GM15510 (cell line): ENCODE results near the gene AHRR.

ENCODE experiments used
- POLR2A ChIP-seq: IDR thresholded peaks from 3 replicates; pipeline ENCODE4 v1.6.1; 2011; ENCODE audit warnings: borderline replicate concordance; ENCODE audit not compliant: insufficient read length; ENCODE audit errors: extremely low read depth

AHRR gene

DNA sequence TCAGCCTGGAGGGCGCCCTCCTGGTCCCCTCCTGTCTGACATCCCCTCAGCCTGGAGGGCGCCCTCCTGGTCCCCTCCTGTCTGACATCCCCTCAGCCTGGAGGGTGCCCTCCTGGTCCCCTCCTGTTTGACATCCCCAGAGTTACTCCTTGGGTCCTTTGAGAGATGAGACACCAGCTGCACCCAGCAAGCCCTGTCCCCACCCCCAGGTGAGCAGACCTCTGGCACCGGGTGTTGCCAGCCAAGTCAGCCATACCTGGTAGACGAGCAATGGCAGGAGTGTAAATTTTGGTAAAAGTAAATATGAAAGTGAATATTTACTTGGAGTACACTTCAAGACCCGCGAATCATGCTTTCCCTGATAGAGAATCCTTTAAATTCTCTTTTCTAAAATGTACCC is 146.9 kb downstream of the AHRR start:
- TF ChIP-seq POLR2A = no peak

DNA sequence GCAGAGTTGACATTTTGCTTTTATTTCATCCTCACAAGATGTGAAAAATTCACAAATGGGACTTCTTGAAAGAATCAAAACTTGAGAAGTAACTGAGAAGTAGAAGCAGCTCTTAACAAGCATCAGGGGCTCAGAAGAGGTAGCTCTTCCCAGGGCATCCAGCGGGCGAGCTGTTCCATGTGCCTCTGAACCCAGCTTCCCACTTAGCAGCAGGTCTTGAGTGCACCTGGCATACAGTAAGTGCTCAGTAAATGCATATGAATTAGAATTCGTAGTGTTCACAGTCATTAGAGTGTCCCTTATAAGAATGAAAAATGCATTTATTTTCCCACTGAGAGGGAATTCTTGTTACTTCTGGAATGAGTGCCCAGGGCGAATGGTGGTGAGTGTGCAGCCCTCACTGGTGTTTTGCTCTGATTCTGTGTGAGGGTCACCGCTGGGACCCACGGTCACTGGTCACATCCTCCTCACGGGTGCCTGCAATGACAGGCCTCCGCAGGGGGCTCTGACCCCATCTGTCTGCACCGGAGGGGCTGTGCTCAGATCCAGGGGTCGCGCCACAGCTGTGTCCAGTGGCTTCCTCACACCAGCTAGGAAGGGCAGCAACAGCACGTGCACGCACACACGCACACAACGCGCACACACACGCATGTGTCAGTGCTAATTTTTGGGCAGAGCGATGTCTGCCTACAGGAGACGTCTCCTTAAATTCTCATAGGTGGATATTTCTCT is 148.4 kb downstream of the AHRR start:
- TF ChIP-seq POLR2A = no peak

DNA sequence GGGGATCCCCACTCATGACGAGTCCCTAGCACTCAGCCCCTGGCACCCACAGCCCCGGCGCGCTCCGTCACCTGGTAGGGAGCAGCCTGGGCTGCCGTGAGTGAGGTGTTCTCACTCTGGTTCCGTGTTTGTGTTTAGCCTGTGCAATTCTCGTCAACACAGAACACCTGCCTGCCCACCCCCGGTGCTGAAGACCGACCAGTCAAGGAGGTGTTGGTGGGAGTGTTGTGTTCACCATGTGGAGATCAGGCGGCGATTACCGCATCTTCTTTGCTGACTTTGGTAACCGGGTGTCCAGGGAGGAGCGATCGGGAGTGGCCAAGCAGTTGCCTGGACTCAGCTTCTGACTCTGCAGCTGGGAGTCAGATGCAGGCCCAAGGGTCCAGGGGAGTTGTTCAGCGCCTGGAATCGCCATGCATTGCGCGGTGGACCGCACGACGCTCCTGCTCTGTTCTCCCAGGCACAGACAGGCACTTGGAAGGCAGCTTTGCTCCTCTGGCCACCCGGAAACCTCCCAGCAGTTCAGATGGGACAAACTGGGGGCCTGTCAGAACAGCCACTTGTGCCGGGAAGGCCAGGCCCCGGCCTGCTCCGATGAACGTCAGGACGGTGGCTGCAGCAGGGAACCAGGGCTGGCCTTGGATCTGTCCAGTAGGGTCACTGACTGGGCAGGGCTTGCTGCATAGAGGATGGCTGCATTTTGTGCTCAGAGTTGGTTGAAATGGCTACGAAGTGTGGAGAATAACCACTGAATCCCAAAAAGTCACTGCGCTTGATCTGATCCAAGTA is 149.6 kb downstream of the AHRR start:
- TF ChIP-seq POLR2A = no peak

DNA sequence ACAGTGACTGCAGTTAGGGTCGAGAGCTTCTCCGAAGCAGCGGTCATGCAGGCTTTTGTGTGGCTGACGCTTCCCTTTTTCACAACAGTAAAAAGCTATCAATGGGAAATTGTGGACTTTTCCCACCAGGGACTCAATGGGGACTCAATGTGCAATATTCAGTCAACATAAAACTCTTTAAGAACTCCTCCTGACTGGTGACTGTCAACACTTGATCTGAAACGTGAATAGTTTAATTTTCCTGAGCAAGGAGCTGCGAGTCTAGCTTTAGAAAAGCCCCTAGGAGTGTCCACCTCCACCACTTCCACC is 150.2 kb downstream of the AHRR start:
- TF ChIP-seq POLR2A = no peak

DNA sequence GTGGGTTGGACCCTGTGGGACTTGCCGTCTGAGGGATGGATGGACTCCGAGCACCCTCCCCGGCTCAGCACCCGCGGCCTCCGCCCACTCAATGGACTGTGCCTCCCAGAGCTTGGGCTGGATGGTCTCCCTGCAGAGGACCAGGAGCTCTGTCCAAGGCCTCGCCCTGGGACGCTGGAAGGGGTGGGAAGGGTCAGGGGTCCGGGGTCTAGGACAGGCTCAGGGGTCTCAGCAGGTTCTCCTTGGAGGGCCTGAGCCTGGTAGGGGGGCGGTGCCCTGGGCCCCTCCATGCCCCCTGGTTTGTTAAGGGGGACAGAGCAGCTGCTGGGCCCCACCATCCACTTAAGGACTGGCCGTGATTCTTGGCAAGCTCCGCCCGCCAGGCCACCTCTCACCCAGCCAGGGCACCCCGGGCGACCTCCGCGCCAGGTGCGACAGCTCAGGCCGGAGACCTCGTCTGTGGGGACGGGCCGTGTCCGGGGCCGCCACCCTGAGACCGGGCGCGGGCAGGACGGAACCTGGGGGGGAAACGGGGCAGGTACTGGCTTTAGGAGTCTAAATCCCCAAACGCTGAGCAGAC is 150.7 kb downstream of the AHRR start:
- no peak for TF ChIP-seq POLR2A

DNA sequence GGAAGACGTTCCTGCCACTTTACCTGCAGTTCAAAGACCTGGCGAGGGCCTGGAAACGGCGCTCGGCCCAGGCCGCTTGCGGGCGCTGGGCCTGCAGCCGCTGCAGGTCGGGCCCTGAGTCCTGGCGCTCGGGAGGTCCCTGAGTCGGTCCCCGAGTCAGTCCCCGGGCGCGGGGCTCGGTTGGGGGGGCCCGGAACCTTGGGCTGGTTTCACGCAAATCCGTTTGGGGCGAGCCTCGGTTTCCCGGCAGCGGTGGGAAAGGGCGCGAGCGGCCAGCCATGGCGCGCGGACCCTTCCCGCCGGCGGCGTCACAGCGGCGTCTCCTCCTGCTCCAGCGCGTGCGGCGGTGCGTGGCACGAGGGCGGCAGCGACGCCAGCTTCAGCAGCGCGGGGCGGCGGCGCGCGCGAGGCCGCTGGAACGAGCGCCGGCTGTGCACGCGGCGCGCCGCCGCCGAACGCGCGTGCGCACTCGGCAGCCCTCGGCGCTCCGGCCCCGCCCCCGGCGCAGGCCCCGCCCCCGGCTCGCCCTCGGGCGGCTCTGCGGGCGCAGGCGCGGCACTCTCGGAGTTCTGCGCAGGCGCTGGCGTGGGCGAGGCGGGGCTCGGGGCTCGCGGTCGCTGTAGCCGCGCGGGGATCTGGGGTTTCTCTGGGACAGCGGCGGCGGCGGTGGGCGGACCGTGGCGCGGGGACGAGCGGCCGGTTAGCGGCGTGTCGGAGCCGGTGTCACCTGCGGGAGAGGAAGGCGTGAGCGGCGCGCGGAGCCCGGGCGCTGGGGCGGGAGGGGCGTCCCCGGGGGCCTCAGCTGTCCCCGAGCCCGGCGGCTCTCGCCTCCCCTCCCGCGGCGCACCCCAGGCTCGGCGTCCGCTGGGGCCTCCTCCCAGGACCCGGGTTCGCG is 151.4 kb downstream of the AHRR start:
- TF ChIP-seq POLR2A = peak; percentile 87

DNA sequence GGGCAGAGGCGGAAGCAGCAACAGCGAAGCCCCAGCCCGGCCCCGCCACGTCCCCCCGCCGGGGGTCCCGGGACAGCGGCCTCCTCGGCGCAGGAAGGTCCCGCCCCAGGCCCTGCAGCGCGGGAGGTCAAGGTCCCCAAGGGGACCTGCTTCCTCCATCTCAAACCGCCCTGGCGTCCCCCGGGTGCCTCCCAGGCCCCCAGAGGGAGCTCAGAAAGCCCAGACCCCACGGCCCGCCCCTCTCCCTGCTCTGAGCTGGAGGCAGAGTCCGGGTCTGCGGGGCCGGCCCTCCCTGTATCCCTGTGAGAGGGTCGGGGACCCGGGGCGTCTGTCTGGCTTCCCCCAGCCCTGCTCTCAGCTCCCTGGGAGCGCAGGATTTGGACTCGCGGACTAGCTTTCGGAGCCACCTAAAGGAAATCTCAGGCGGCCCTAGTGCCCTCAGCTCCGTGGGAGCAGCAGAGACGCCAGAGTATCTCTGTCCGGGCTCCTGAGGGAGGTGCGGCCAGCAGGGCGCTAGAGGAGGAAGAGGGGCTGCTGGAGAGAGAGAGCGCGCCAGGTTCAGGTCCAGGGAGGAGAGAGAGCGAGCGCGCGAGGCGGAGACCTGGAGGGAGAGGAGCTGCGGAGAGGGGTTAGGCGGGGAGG is 152.2 kb downstream of the AHRR start:
- TF ChIP-seq POLR2A = no peak

DNA sequence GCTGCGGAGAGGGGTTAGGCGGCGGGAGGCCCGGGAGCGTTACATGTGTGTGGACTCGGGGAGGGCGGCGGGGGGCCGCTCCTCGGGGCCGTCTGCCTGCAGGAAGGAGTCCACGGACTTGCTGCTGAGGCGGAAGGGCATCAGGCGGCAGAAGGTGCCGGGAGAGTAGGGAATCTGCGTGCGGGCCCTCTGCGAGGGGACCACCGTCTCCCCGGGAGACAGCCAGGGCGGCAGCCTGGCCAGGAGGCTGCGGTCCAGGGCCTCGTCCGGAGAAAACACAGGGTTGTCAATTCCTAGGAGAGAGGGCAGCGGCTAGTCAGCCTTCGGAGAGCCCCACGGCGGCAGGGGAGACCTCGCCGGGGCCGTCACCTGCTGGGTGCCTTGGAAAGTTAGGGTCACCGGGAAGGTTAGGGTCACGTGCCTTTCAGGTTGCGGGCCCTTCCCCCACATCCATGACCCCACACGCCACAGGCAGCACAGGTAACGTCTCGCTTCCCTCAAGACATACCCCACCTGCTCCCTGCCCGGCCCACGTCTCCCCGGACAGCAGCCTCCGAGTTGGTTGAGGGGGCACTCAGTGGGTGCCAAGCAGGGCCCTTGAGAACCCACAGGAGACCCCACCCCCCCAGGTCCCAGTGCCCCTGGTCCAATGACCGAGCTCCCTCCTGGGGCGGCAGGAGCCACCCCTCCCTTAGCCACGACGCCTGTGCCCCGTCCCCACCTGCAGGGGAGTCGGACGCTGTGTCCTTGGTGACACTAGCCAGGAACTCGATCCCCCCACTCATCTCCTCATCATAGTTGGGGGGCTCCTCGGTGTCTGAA is 153.5 kb downstream of the AHRR start:
- TF ChIP-seq POLR2A = no peak

DNA sequence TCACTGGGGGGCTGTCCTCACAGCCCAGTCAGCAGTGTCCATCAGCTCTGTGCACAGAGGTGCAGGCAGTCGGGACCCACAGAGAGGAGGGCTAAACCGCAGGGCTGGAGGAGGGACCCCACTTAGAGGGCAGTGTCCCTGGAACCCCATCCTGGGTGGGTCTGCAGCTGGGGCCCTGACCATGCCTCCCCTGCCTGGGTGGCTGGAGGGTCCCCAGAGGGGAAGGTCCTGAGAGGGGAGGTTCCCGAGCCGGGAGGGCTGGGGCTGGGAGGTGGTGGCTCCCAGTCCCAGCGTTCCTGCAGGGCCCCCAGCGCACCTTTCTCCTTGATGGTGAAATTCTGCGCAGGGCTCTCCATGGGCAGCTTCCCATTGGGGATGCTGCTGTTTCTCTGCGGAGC is 154.2 kb downstream of the AHRR start:
- TF ChIP-seq POLR2A = no peak

DNA sequence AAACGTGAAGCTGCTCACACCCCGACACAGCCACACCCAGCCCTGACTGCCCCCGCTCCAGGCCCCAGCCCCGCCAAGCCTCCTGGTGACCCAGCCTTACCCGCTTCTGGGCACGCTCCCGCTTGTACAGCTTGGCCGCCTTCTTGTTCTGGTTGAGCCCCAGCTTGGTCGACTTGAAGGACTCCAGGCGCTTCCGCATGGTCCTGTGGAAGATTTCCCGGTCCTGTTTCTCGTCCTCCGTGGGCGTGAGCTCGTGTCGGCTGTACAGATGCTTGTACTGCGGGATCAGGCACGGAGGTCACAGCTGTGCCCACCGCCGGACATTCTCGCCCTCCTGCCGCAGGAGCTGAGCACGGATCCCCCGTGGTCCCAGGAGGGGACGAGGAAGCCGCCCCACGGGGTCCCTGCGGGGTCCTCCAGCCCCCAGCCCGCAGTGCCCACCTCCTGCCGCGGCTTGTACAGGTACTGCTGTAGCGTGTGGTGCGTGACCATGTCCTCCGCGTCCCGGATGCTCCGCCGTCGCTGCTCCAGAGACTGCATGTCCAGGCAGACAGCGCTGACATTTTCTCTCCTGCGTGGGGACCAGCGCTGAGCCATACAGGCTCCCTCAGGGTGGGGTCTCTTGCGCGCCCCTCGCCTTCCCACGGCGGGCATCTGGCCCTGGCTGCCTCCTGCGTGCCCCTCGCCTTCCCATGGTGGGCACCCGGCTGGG is 154.7 kb downstream of the AHRR start:
- no peak for TF ChIP-seq POLR2A

DNA sequence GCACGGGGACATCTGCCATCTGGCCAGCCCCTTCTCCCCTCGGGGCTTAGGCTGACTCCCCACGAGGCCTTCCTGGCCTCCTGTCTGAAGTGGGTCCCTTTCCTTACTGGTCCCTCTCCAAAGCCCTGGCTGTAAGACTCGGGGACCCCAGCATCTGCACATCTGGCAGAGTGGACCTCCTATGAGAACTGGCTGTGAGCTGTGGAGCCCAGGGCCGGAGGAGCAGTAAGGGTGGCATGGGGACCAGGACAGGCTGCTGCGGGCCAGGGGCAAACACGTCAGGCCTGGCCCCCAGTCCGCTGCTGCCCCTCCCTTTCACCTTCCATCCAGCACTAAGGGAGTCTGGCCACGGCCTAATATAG is 155.3 kb downstream of the AHRR start:
- TF ChIP-seq POLR2A = no peak

DNA sequence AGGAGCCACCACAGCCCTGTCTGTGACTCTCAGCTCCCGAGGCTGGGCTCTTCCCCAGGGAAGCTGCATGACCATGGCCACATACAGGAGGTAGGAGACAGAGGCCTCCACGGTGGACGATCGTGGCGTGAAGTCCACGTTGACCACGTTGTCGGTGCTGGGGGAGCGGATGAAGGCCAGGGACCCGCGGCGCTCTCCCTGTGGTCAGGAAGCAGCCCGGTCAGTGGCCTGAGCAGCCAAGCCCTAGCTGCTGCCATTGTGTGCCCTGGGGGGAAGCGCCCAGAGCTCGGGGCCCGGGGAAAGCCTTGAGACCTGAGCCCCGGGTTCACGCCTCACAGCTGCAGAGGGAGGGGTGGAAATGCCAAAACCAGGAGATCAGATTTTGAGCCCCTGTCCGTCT is 155.7 kb downstream of the AHRR start:
- no peak for TF ChIP-seq POLR2A

DNA sequence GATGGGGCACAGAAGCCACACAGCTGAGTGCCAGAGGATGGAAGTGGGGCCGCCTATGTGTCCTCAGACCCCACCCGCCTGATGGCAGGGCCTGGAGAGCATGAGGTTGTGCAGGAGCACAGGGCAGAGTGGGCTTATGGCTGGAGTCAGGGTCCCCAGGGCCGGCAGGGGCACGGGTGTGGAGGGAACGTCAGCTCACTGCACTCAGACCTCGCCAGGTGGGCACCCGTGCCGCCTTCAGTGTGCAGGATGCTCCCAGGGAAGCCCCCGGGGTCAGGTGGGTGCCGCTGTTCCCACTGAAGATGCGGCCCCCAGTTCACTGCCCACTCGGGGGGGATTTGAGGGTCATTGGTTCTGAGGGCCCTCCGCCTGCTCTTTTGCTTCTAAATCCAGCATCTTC is 156.4 kb downstream of the AHRR start:
- TF ChIP-seq POLR2A = no peak

DNA sequence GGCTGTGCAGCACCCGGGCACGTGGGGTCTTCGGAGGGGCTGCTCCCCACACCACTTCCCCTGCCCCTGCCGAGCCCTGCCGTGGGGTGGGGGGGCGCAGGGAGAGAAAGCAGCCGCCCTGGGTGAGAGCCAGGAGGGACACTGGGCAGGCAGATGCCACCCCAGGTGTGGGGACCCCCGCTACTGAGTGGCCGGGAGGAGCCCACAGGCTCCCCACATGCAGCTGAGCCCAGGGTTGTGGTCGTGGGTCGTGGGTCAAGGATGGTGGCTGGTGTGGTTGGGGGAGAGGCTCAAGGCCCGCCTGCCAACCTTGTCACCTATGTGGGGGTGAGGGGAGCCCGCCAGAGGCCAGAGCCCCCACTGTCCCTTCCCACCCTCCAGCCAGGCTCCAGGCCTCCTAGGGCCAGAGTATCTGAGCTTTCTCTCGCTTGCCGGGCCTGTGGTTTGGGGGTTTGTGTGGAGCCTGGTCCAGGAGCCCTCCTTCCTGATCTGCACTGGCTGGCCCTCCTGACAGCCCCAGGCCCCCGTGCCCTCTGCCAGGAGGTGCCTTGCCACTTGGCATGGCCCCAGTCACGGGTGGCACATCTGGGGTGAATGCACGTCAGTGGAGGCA is 157.0 kb downstream of the AHRR start:
- no peak for TF ChIP-seq POLR2A
